Adipocyte (in vitro differentiated cells): ENCODE data around the gene NGEF.
"Not testable (repeated sequence)": the region's sequence is repeated elsewhere in the genome, so short reads cannot be mapped to it uniquely, and the experiment has no call there.

ENCODE experiments used
- DNase-seq: peaks from one replicate; pipeline ENCODE4 v3.0.0-alpha.2; 2015; ENCODE audit warnings: low read depth
- H3K27me3 ChIP-seq: replicated peaks from 2 replicates; pipeline ENCODE4 v1.7.0; 2013; ENCODE audit warnings: mild to moderate bottlenecking, low read length, moderate library complexity; ENCODE audit not compliant: control insufficient read depth, insufficient read depth
- H3K36me3 ChIP-seq: 2 replicates; pipeline ENCODE4 v1.7.0; 2013; ENCODE audit warnings: low read length, mild to moderate bottlenecking, moderate library complexity; ENCODE audit not compliant: control insufficient read depth, insufficient read depth, severe bottlenecking
- H3K4me1 ChIP-seq: 2 replicates; pipeline ENCODE4 v1.7.0; 2013; ENCODE audit warnings: mild to moderate bottlenecking, low read length, moderate library complexity; ENCODE audit not compliant: control insufficient read depth, insufficient read depth
- H3K4me3 ChIP-seq: 2 replicates; pipeline ENCODE4 v1.7.0; 2013; ENCODE audit warnings: mild to moderate bottlenecking, low read length, moderate library complexity
- H3K9ac ChIP-seq: 2 replicates; pipeline ENCODE4 v1.7.0; 2013; ENCODE audit warnings: mild to moderate bottlenecking, low read length, moderate library complexity
- H3K9me3 ChIP-seq: 2 replicates; pipeline ENCODE4 v1.7.0; 2013; ENCODE audit warnings: mild to moderate bottlenecking, low read length, moderate library complexity; ENCODE audit not compliant: control insufficient read depth

The NGEF gene

GRCh38 chr2:232919141-232919540 lies 93.9 kb downstream of the NGEF start:
- DNase-seq: no peak
- H3K9me3 ChIP-seq: peaks cover under 1% of the 10 kb centered on the region
- H3K4me1 ChIP-seq: no peaks in the 10 kb centered on the region
- peaks cover 3% of the 10 kb centered on the region for H3K27me3 ChIP-seq
- no peak overlapping the region for H3K9ac ChIP-seq
- H3K36me3 ChIP-seq: no peaks in the 10 kb centered on the region
- no peak overlapping the region for H3K4me3 ChIP-seq

- Histone ChIP-seq H3K9ac (no peak overlapping the region), H3K36me3 (no peaks in the 10 kb centered on the region), H3K4me3 (no peak overlapping the region), H3K27me3 (no peaks in the 10 kb centered on the region), H3K9me3 (peaks cover 24% of the 10 kb centered on the region), H3K4me1 (no peaks in the 10 kb centered on the region)
- DNase-seq: no peak
These were observed 99.2 kb downstream of the NGEF start for GRCh38 chr2:232913903-232914302.

GRCh38 chr2:232911712-232912277 lies 101.3 kb downstream of the NGEF start:
- Histone ChIP-seq H3K9ac (no peak overlapping the region), H3K27me3 (no peaks in the 10 kb centered on the region), H3K36me3 (no peaks in the 10 kb centered on the region), H3K4me3 (no peak overlapping the region), H3K9me3 (peaks cover 24% of the 10 kb centered on the region), H3K4me1 (no peaks in the 10 kb centered on the region)
- DNase-seq: no peak

- Histone ChIP-seq H3K27me3 (no peaks in the 10 kb centered on the region), H3K4me3 (no peak overlapping the region), H3K36me3 (no peaks in the 10 kb centered on the region), H3K9me3 (peaks cover 24% of the 10 kb centered on the region), H3K9ac (no peak overlapping the region), H3K4me1 (no peaks in the 10 kb centered on the region)
- DNase-seq: no peak
These were observed 102.7 kb downstream of the NGEF start for GRCh38 chr2:232910376-232910775.

- peaks cover 24% of the 10 kb centered on the region for H3K9me3 ChIP-seq
- H3K4me1 ChIP-seq: no peaks in the 10 kb centered on the region
- H3K36me3 ChIP-seq: no peaks in the 10 kb centered on the region
- DNase-seq: no peak
- no peak overlapping the region for H3K4me3 ChIP-seq
- no peak overlapping the region for H3K9ac ChIP-seq
- H3K27me3 ChIP-seq: no peaks in the 10 kb centered on the region
These were observed 104.4 kb downstream of the NGEF start for GRCh38 chr2:232908695-232909094.

DNA sequence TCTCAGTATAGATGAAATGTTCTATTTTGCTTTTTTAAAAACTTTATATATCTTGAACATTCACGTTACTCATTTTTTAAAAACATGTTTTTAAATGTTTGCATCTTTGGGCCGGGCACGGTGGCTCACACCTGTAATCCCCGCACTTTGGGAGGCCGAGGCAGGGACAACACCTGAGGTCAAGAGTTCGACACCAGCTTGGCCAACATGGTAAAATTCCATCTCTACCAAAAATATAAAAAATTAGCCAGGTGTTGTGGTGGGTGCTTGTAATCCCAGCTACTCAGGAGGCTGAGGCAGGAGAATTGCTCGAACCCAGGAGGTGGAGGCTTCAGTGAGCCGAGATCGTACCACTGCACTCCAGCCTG lies 105.4 kb downstream of the NGEF start:
- H3K36me3 ChIP-seq, DNase-seq, H3K4me3 ChIP-seq, H3K9ac ChIP-seq, H3K4me1 ChIP-seq, H3K27me3 ChIP-seq: not testable (repeated sequence)
- H3K9me3 ChIP-seq: peaks cover 24% of the 10 kb centered on the region

DNA sequence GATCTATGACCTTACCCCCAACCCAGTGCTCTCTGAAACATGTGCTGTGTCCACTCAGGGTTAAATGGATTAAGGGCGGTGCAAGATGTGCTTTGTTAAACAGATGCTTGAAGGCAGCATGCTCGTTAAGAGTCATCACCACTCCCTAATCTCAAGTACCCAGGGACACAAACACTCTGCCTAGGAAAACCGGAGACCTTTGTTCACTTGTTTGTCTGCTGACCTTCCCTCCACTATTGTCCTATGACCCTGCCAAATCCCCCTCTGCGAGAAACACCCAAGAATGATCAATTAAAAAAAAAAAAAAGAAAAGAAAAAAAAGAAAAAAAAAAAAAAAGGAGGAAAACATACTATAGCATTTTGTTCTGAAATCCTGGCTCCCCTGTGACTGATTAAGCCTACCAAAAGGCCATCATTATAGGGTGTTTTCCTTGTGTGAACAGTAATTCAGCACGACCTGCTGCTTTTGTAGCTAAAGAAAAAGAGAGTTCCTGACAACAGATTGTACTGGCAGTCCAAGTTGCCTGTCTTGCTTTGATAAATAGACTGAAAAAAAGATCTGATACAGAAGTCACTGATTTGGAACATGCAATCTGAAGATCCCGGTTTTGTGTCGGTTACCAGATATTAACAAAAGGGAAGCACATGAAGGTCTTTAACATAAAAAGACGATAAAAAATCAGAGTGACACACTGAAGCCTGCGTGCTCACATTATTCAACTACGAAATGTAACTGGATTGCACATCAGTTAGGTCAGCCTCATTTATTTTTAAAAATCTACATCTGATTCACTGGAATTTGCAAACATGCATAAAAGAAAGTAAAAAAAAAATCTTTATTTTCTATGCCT lies 106.0 kb downstream of the NGEF start:
- H3K9me3 ChIP-seq: peaks cover 18% of the 10 kb centered on the region
- not testable (repeated sequence) for H3K27me3 ChIP-seq, H3K36me3 ChIP-seq, DNase-seq, H3K4me1 ChIP-seq, H3K4me3 ChIP-seq, H3K9ac ChIP-seq

DNA sequence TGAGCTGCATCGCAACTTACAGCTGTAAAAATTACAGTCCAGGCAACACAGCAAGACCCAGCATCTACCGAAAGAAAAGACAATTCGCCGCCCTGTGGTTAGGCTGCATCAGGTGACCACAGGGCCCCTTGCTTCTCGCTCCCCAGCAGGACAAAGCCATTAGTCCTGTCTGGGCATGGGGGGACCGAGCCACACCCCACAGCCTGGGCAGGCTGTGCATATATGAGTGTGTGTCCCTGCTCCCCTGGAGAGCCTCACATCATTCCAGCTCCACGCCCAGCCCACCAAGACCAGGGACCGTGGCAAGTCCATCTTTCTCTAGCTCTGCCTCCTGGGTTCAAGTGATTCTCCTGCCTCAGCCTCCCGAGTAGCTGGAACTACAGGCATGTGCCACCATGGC lies 109.1 kb downstream of the NGEF start:
- no peak for DNase-seq
- Histone ChIP-seq H3K36me3 (no peaks in the 10 kb centered on the region), H3K4me3 (no peak overlapping the region), H3K27me3 (no peaks in the 10 kb centered on the region), H3K4me1 (peaks cover 6% of the 10 kb centered on the region), H3K9ac (no peak overlapping the region), H3K9me3 (no peaks in the 10 kb centered on the region)

GRCh38 chr2:232901736-232902578 lies 111.1 kb downstream of the NGEF start:
- Histone ChIP-seq H3K36me3 (no peaks in the 10 kb centered on the region), H3K9ac (no peak overlapping the region), H3K4me3 (no peak overlapping the region), H3K27me3 (no peaks in the 10 kb centered on the region), H3K4me1 (peaks cover 6% of the 10 kb centered on the region), H3K9me3 (no peaks in the 10 kb centered on the region)
- peak; percentile 82 for DNase-seq

GRCh38 chr2:232900811-232901735 lies 112.0 kb downstream of the NGEF start:
- H3K9me3 ChIP-seq: no peaks in the 10 kb centered on the region
- peaks cover 6% of the 10 kb centered on the region for H3K4me1 ChIP-seq
- no peaks in the 10 kb centered on the region for H3K27me3 ChIP-seq
- no peaks in the 10 kb centered on the region for H3K36me3 ChIP-seq
- DNase-seq: no peak
- H3K4me3 ChIP-seq: no peak overlapping the region
- H3K9ac ChIP-seq: no peak overlapping the region
